Neural progenitor cell (in vitro differentiated cells): ENCODE measurements around the gene CDSN.

ENCODE experiments used
- CTCF ChIP-seq: fragments of 200-600 bp; sonication (generic); IDR thresholded peaks from 2 replicates; pipeline ENCODE4 v1.5.1; 2017; ENCODE audit warnings: antibody characterized with exemption, mild to moderate bottlenecking
- EZH2 ChIP-seq: fragments of 200-600 bp; sonication (generic); IDR thresholded peaks from 2 replicates; pipeline ENCODE4 v1.6.1; 2017; ENCODE audit warnings: antibody characterized with exemption, mild to moderate bottlenecking, moderate library complexity
- EZH2phosphoT487 ChIP-seq: fragments of 200-600 bp; sonication (generic); IDR thresholded peaks from 2 replicates; pipeline ENCODE4 v1.6.1; 2017; ENCODE audit warnings: antibody characterized with exemption

GRCh38 chr6:31169123-31169857 lies 49.0 kb upstream of the CDSN start:
- TF ChIP-seq EZH2 (no peak), CTCF (no peak), EZH2phosphoT487 (no peak)
